Measurements from ENCODE around the gene KCNH8. TPM values are rescaled to one million over a fixed set of nuclear protein-coding genes. Genes with fewer than 3 reads are reported as not detected.

KCNH8 gene
- total and polyA plus RNA-seq, 2 of the 4 experiments (the other 2 are of a cell fraction), result not detected

DNA sequence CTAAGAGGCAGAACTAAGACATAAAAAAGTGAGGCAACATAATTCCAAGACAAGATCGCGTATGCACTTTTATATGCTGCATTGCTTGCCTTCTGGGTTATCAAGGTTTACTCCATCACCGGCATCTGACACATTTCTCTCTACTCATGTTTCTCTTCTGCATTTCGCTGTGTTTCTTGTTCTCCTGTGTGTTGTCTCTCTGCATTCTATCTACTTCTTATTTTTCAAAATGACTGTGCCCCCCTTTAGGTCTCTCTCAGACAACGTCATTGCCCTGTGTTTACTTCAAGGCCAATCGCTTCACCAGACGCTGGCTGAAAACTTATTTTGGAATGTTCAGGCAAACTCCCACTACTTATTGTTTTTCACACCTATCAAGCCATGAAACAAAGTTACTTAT is 280.4 kb downstream of the KCNH8 start:
- no peak for DNase-seq

More for the DNA sequence above, 280.4 kb downstream of the KCNH8 start:
- Histone ChIP-seq H3K4me1 (ENCODE audit: control insufficient read depth, insufficient read depth, low read length) (no peaks in the 10 kb centered on the region), H3K36me3 (ENCODE audit: control insufficient read depth, insufficient read depth, low read length) (no peaks in the 10 kb centered on the region), H2AFZ (replicated peaks; ENCODE audit: low read length, poor library complexity) (no peak overlapping the region), H3K9ac (ENCODE audit: low read depth, low read length) (no peak overlapping the region), H2BK120ac (ENCODE audit: low read depth, low read length) (no peak overlapping the region), H4K91ac (ENCODE audit: insufficient read depth, low read depth, low read length) (no peak overlapping the region), H4K8ac (ENCODE audit: low read depth in 2 of 2, low read length in 2 of 2) (no peak overlapping the region), H2AK9ac (replicated peaks; ENCODE audit: low read depth, low read length, poor library complexity) (no peak overlapping the region), H3K27ac (ENCODE audit: insufficient read depth, low read length) (no peak overlapping the region), H4K5ac (ENCODE audit: low read depth, low read length) (no peak overlapping the region), H3K9me3 (ENCODE audit: control insufficient read depth, insufficient read depth, low read length) (peaks cover 3% of the 10 kb centered on the region; the same call in 1 of the 2 replicates), H3K27me3 (ENCODE audit: control insufficient read depth, insufficient read depth, low read length) (no peaks in the 10 kb centered on the region), H3K18ac (ENCODE audit: low read depth, low read length) (no peak overlapping the region), H3K23ac (ENCODE audit: low read depth, low read length) (no peak overlapping the region), H2BK5ac (ENCODE audit: low read depth, low read length, poor library complexity, severe bottlenecking) (no peak overlapping the region), H4K20me1 (ENCODE audit: insufficient read depth, low read length) (no peaks in the 10 kb centered on the region), H3K14ac (replicated peaks; ENCODE audit: low read depth, low read length) (no peak overlapping the region), H3K4me2 (ENCODE audit: low read depth, low read length) (no peak overlapping the region), H2AK5ac (ENCODE audit: low read depth, low read length) (no peak overlapping the region), H3K9me1 (ENCODE audit: insufficient read depth, low read length) (no peaks in the 10 kb centered on the region), H3K4ac (ENCODE audit: low read depth, low read length) (no peak overlapping the region), H2BK20ac (ENCODE audit: low read depth, low read length) (no peak overlapping the region), H3K4me3 (ENCODE audit: insufficient read depth, low read depth, low read length) (no peak overlapping the region), H3K79me1 (ENCODE audit: low read depth in 1 of 2, low read length in 2 of 2) (no peaks in the 10 kb centered on the region), H3K56ac (ENCODE audit: extremely low read depth, insufficient read depth, low read length) (no peak overlapping the region), H2BK15ac (ENCODE audit: low read depth, low read length) (no peak overlapping the region)
- ATAC-seq (ENCODE audit: low read depth), result no peak
- intact Hi-C loops (cut with micrococcal nuclease) (no loop called here), dilution Hi-C loops (cut with HindIII; ENCODE audit: low sequenced_read_pairs, unreplicated experiment) (no loop called here), in situ Hi-C loops (cut with MboI; ENCODE audit: low sequenced_read_pairs) (no loop called here)
- POLR2A ChIA-PET (ENCODE audit: unreplicated experiment), result no interaction called here
- 69% methylated on average over 3 of the region's 7 CpGs; no CpG with 5 or more reads in 1 of the 2 experiments for WGBS, 2 experiments (ENCODE audit: extremely low coverage in 2 of 2, insufficient read length in 1 of 2)
- TF ChIP-seq MAZ (IDR thresholded peaks at IDR 0.05; ENCODE audit: borderline replicate concordance, low read depth, low read length) (no peak), CEBPB (IDR thresholded peaks at IDR 0.05; ENCODE audit: low read depth, low read length) (no peak), MAFK (IDR thresholded peaks at IDR 0.05; ENCODE audit: low read depth, low read length) (no peak), FOS (IDR thresholded peaks at IDR 0.05; ENCODE audit: low read depth, low read length) (no peak), BHLHE40 (IDR thresholded peaks at IDR 0.05; ENCODE audit: low read depth, low read length) (no peak), RAD21 (IDR thresholded peaks at IDR 0.05; ENCODE audit: low read length) (no peak), CHD1 (IDR thresholded peaks at IDR 0.05; ENCODE audit: low read depth, low read length) (no peak), NFE2L2 (IDR thresholded peaks at IDR 0.05; ENCODE audit: low read depth, low read length) (no peak), RFX5 (IDR thresholded peaks at IDR 0.05; ENCODE audit: low read depth, low read length) (no peak), RCOR1 (IDR thresholded peaks at IDR 0.05; ENCODE audit: insufficient replicate concordance, low read length) (no peak)
- TF ChIP-seq, protein P1, sequence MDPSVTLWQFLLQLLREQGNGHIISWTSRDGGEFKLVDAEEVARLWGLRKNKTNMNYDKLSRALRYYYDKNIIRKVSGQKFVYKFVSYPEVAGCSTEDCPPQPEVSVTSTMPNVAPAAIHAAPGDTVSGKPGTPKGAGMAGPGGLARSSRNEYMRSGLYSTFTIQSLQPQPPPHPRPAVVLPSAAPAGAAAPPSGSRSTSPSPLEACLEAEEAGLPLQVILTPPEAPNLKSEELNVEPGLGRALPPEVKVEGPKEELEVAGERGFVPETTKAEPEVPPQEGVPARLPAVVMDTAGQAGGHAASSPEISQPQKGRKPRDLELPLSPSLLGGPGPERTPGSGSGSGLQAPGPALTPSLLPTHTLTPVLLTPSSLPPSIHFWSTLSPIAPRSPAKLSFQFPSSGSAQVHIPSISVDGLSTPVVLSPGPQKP (IDR thresholded peaks at IDR 0.05; ENCODE audit: borderline replicate concordance, low read depth, low read length), result no peak
- TF ChIP-seq, protein P2, sequence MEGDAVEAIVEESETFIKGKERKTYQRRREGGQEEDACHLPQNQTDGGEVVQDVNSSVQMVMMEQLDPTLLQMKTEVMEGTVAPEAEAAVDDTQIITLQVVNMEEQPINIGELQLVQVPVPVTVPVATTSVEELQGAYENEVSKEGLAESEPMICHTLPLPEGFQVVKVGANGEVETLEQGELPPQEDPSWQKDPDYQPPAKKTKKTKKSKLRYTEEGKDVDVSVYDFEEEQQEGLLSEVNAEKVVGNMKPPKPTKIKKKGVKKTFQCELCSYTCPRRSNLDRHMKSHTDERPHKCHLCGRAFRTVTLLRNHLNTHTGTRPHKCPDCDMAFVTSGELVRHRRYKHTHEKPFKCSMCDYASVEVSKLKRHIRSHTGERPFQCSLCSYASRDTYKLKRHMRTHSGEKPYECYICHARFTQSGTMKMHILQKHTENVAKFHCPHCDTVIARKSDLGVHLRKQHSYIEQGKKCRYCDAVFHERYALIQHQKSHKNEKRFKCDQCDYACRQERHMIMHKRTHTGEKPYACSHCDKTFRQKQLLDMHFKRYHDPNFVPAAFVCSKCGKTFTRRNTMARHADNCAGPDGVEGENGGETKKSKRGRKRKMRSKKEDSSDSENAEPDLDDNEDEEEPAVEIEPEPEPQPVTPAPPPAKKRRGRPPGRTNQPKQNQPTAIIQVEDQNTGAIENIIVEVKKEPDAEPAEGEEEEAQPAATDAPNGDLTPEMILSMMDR (conservative IDR thresholded peaks at IDR 0.05; ENCODE audit: low read depth, low read length), result no peak
- TF ChIP-seq, protein P3, sequence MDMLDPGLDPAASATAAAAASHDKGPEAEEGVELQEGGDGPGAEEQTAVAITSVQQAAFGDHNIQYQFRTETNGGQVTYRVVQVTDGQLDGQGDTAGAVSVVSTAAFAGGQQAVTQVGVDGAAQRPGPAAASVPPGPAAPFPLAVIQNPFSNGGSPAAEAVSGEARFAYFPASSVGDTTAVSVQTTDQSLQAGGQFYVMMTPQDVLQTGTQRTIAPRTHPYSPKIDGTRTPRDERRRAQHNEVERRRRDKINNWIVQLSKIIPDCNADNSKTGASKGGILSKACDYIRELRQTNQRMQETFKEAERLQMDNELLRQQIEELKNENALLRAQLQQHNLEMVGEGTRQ (IDR thresholded peaks at IDR 0.05; ENCODE audit: low read depth, low read length), result no peak
- CTCF ChIA-PET, result no interaction called here
- BruUV-seq (replicated peaks), result no TSS peak
